GM04503 (cell line): ENCODE results near the gene TRAF4.
"Not testable (repeated sequence)": the region's sequence is repeated elsewhere in the genome, so short reads cannot be mapped to it uniquely, and the experiment has no call there.

Source experiments
- DNase-seq: peaks from one replicate; pipeline ENCODE4 v3.0.0-alpha.2; 2012; ENCODE audit warnings: low read depth

Gene TRAF4

DNA sequence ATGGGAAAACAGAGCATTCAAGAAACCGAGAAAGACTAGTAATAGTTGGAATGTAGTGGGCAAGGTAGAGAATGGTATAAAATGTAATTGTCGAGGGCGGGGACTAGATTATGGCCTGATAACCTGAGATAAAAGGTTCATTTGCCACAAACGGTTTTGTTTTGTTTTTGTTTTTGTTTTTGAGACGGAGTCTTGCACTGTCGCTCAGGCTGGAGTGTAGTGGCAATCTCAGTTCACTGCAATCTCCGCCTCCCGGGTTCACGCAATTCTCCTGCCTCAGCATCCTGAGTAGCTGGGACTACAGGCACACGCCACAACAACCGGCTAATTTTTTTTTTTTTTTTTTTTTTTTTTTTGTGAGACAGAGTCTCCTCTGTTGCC is 13.9 kb upstream of the TRAF4 start:
- no peak for DNase-seq

DNA sequence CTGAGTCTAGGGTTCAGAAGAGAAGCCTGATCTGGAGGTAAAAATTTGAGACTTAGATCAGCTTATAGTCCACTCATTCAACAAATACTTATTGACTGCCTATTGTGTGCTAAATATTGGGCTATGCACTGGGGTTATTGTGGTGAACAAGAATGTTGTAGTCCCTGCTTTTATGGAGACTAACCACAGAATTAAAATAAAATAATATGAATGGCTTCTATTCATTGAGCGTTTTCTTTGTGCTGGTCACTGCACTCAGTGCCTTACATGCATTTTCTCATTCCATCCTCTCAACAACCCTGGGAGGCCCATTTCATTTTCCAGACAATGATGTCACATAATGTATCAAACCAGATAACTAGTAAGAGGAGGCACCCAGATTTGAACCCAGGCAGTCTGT is 10.5 kb upstream of the TRAF4 start:
- no peak for DNase-seq

DNA sequence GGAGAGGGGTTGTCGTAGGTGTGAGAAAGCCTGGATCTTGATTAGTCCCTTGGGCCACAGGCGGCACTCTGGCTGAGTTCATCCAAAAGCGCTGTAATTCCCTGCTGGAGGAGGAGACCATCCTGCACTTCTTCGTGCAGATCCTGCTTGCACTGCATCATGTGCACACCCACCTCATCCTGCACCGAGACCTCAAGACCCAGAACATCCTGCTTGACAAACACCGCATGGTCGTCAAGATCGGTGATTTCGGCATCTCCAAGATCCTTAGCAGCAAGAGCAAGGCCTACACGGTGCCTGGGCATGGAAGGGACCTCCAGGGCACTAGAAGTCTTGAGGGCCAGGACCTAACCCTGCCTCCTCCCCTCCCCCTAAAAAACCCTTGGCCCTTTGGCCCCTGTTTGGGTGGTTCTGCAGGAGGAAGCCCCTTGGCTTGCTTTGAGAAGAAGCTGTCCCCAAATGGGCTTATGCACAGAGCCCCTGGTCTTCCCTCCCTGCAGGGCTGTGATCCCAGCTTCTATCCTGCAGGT is 9.0 kb upstream of the TRAF4 start:
- no peak for DNase-seq

DNA sequence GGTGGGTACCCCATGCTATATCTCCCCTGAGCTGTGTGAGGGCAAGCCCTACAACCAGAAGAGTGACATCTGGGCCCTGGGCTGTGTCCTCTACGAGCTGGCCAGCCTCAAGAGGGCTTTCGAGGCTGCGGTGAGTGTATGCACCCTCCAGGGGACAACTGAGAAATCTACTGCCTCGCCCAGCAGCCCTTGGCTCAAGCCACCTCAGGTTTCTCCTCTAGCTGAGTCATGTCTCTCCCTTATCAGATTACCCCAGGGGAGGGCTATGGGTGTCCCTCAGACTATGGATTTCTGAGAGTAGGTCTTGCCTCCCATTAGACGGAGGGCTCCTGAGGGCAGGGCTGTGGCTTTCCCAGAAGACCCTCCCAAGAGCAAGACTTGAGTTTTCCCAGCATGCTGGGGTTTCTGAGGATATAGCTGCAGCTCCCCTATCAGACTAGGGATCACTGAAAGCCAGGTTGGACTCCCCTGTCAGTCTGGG is 8.5 kb upstream of the TRAF4 start:
- DNase-seq, result no peak

DNA sequence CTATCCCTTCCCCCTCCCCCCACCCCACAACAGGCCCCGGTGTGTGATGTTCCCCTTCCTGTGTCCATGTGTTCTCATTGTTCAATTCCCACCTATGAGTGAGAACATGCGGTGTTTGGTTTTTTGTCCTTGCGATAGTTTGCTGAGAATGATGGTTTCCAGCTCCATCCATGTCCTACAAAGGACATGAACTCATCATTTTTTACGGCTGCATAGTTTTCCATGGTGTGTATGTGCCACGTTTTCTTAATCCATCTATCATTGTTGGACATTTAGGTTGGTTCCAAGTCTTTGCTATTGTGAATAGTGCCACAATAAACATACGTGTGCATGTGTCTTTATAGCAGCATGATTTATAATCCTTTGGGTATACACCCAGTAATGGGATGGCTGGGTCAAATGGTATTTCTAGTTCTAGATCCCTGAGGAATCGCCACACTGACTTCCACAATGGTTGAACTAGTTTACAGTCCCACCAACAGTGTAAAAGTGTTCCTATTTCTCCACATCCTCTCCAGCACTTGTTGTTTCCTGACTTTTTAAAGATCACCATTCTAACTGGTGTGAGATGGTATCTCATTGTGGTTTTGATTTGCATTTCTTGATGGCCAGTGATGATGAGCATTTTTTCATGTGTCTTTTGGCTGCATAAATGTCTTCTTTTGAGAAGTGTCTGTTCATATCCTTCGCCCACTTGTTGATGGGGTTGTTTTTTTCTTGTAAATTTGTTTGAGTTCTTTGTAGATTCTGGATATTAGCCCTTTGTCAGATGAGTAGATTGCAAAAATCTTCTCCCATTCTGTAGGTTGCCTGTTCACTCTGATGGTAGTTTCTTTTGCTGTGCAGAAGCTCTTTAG is 7.7 kb upstream of the TRAF4 start:
- DNase-seq, result not testable (repeated sequence)

DNA sequence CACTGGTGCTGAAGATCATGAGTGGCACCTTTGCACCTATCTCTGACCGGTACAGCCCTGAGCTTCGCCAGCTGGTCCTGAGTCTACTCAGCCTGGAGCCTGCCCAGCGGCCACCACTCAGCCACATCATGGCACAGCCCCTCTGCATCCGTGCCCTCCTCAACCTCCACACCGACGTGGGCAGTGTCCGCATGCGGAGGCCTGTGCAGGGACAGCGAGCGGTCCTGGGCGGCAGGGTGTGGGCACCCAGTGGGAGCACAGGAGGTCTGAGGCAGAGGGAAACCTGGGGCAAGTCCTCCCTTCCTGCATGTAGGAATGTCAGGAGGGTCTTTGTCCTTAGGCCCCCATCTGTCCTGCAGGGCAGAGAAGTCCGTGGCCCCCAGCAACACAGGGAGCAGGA is 6.5 kb upstream of the TRAF4 start:
- no peak for DNase-seq

DNA sequence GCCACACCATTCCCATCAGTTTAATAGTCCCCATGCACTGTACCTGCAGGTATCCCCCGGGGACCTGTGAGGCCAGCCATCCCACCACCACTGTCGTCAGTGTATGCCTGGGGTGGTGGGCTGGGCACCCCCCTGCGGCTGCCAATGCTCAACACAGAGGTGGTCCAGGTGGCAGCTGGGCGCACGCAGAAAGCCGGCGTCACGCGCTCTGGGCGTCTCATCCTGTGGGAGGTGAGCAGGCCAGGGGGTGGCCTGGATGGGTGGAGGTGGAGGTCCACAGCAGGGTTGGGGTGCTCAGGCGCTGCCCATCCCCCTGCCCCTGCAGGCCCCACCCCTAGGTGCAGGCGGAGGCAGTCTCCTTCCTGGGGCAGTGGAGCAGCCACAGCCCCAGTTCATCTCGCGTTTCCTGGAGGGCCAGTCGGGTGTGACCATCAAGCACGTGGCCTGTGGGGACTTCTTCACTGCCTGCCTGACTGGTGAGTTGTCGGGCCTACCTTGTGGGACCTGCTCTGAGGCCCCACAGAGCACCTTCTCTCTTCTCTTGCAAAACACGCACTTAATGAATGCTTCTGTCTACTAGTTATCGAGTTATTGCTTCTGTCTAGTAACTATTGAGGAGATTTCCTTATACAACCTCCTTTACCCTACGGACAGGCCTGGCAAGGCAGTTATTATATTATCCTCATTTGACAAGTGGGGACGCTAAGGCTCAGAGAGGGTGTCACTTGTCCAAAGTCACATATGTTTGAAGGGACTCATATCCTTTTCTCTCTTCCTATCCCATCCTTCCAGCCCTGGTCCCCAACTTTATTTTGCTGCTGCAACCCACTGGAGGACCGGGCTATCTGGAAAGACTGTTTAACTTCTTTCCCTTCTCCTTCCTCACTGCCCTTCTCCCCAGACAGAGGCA is 5.8 kb upstream of the TRAF4 start:
- DNase-seq, result no peak

DNA sequence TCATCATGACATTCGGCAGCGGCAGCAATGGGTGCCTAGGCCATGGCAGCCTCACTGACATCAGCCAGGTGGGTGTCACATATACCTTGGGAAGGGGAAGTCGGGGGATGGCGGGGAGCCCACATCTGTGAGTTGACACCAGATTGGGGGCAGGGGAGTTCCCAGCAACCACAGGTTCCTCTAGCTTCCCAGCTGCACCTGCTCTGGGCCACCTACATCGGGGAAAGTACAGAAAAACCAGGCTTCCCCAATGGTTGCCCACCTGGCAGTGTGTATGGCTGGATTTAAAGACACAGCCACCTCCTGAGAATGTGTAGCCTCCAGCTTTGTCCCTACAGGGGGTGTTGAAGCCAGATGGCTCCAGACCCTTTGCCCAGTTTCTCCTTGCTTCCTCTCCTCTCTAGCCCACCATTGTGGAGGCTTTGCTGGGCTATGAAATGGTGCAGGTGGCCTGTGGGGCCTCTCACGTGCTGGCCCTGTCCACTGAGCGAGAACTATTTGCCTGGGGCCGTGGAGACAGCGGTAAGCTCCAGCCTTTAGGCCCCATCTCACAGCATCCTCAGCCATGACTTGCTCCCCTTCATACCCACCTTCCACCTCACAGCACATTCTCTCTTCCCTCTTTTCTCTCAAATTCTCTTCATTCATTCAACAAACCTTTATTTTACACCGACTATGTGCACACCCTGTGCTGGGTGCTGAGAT is 5.0 kb upstream of the TRAF4 start:
- no peak for DNase-seq

DNA sequence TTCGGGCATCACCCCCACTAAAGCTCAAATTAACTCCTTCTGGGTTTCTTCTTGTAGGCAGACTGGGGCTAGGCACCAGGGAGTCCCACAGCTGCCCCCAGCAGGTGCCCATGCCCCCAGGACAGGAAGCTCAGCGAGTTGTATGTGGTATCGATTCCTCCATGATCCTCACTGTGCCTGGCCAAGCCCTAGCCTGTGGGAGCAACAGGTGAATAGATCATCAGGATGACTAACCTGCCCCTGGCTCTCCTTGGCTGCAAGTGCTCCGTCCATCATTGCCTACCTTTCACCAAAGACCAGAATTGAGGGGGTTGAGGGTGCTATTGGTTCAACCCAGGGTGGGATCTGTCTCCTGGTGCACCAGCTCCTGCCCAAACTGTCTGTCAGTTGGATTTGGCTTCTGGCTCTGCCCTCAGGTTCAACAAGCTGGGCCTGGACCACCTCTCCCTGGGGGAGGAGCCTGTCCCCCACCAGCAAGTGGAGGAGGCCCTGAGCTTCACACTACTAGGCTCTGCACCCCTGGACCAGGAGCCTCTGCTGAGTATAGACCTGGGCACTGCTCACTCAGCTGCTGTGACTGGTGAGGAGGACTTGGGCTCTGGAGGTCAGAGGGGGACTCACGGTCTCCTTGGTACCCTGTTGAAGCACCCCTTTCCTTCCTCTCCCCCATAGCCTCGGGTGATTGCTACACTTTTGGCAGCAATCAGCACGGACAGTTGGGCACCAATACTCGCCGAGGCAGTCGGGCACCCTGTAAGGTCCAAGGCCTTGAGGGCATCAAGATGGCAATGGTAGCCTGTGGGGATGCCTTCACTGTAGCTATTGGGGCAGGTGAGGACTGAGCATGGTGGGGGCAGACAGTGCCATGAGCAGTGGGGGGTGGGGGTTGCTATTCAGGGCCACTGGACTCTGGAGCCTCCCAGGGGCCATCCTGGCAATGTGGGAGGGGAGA is 3.1 kb upstream of the TRAF4 start:
- no peak for DNase-seq

DNA sequence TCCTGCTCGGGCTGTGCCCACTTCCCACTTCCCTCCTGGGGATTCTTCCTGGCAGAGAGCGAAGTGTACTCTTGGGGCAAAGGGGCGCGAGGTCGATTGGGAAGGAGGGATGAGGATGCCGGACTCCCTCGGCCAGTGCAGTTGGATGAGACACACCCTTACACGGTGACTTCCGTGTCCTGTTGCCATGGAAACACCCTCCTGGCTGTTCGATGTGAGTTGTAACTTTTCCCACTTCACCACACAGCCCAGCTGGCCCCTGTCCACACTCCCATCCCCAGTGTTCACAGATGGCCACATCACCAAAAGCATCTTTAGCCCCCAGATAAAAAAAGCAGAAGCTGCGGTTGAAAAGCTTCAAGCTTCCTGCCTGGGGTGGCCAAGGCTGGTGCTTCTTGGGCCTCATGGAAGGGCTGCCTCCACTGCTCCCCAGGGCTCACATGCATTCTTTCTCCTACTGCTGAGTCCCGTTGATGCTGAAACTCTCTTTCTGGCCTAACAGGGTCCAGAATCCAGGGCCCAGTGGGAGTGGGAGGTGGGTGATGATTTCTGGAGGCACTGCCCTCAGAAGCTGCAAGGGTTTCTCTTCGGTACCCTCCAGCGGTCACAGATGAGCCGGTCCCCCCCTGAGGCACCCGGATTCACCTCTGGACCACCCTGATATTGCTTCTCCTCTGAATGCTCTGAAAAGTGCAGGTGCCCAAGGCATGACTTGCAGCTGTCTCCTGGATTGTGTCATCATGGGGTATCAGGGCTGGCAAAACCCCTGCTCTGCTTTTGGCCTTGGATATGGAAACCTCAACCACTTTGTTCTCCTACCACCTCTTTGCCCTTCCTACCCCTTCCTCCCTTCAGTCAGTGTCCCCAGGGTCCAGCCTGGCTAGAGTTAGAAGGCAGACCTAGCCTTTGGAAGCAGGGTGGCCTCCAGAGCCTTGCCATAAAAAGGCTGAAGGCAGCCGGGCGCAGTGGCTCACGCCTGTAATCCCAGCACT is 2.2 kb upstream of the TRAF4 start:
- DNase-seq, result no peak

DNA sequence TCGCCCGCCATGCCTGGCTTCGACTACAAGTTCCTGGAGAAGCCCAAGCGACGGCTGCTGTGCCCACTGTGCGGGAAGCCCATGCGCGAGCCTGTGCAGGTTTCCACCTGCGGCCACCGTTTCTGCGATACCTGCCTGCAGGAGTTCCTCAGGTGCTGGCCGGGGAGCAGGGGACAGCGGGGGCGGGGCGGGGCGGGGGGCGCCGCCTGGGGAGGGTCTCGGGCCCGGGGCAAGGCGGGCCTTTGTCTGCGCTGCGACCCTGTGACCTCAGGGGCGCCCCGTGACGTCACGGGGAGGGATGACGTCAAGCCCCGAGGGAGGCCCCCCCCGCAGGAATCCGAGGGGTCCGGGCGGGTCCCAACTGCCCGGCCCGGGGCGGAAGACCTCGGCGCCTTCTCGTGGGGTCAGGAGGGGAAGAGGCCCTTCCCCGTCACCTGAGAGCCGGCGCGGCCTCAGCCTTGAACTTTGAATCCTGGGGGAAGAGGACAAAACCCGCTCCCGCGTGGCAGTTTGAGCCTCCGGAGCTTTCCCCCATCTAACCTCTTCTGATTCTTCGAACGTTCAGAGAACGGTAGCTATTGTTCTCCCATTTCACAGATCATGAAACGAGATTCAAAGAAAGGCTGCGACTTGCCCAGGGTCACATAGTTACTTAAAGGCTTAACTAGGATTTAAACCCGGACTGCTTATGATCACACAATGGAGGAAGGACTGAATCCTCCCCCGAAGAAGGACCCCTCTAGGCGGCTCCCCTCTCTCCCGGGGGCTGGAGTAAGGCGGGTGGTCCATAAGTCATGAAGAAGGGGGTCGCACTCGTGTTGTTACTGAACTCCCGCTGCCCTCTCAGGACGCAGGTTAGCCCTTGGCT is 527 bp downstream of the TRAF4 start:
- no peak for DNase-seq

DNA sequence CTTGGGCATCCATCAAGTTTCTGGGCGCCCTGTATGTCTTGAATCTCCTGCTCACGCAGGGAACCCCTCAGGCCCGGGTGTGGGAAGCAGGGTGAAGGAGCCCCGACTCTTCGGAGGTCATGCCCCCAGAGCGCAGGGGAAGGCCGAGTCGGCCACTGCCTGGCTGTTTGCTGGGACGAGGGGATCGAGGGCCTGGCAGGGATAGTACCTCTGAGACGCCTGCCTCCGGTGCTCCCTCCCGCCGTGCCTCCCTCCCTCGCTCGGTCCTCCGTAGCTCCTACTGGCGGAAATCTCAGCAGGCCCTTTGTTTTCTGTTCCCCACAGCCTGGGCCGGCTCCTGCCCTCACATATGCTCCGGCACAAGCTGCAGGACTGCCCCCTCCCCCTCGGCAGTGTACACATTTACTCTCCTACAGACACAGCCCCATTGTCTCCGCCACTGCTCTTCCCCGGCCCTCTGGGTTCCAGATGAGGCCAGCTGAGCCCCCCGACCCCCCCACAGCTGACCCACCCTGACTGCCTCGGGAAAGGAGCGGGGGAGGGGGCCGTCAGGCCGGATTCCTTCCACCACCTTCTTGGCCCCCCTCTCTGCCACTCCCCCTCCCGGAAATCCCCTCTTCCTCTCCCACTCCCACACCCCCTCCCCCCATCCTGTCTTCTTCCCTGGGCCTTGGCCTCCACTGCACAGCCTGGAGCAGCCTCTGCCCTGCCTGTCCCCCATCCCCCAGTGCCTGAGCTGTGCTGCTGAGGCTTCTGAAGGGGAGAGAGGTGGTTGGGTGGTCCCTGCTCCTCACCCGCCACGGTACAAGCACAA is 1.4 kb downstream of the TRAF4 start:
- DNase-seq, result no peak

DNA sequence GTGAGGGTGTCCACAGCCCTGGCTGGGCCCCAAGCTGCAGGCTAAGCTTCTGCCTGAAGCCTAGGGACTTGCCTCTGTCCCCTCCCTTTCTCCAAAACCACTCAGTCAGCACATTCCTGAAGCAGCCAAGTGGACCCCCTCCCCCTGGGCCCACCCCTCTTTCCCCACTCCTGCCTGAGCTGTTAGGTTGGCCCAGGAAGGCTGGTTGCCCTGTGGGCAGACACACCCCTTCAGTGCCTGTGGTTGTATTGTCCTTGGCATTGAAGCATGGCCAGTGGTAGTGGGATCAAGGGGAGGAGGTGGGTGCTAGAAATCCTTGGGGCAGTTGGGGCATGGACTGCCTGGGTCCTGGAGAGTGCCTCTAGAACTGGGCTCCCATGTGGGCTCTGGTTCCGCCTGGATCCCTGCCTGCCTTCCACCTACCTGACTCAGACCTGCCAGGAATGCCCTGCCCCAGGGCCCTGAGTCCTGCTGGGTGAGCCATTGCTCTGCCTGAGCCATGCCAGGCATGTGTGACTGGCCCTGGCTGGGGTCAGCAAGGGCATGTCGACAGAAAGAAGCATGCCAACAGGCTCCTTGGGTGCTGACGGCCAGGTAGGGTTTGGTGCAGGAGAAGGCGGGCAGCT is 2.1 kb downstream of the TRAF4 start:
- DNase-seq, result no peak

DNA sequence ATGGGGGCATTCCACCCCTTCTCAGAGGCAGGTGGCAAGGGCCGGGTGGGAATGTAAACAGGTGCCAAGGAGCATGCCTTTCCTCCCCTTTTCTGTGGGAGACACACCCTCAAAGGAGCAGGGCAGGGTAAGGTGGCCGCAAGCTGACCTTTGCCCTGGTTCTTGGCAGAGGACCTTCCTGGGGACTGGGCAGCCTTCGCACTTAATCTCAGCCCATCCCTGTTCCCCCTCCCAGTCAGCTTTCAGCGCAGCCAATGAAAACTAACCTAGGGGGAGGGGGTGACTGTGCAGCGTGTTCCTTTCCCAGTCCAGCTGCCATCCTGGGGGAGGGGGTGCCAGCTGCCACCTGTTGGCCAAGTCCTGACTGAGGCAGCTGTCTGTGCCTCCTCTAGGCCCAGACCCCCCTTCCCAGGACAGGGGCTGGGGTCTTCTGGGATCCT is 2.8 kb downstream of the TRAF4 start:
- DNase-seq, result no peak

DNA sequence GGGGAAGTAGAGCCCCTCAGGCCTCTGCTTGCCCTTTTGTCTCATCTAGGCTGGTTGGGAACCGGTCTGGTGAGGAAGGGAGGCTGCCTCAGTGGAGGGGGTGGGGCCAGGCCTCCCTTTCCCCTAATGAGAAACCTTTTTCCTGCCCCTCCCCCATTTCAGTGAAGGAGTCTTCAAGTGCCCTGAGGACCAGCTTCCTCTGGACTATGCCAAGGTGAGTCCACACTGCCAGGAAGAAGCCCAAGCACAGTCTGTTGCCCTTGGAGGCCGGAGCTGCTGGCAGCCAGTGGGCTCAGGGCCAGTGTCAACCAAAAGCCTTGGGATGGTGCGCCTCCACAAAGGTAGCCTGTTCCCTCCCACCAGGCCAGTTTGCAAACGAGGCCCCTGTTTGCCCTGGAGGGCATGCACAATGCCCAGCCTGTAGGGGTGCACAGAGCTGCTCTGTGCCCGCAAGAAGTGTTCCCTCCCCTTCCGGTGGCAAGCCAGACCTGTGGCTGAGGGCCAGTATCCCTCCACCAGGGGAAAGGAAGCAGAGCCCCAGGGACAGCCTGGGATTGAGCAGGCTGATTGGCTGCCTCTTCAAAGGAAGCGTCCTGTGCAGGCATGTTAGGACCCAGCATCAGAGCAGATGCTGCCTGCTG is 3.4 kb downstream of the TRAF4 start:
- no peak for DNase-seq

DNA sequence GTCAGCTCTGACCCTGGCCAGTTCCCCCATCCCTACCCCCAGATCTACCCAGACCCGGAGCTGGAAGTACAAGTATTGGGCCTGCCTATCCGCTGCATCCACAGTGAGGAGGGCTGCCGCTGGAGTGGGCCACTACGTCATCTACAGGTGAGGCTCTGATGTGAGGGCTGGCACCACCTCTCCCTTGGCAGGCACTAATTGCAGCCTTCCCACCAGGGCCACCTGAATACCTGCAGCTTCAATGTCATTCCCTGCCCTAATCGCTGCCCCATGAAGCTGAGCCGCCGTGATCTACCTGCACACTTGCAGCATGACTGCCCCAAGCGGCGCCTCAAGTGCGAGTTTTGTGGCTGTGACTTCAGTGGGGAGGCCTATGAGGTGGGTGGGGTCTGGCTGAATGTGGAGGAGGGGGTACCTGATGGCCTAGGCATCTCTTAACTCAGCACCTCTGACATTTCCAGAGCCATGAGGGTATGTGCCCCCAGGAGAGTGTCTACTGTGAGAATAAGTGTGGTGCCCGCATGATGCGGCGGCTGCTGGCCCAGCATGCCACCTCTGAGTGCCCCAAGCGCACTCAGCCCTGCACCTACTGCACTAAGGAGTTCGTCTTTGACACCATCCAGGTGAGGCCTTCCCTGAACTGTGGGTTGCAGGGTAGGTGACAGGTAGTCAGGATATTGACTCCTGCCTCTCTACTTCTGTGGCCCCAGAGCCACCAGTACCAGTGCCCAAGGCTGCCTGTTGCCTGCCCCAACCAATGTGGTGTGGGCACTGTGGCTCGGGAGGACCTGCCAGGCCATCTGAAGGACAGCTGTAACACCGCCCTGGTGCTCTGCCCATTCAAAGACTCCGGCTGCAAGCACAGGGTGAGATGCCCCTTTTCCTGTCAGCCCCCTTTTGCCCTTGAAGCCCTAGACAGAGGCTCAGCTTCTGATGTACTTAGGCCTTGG is 4.3 kb downstream of the TRAF4 start:
- no peak for DNase-seq
